HepG2 (cell line): Measurements from ENCODE around the gene THOC6. TPM values are rescaled to one million over a fixed set of nuclear protein-coding genes. Genes with fewer than 3 reads are reported as not detected.
A peak's percentile ranks its signal among the peaks of the same experiment; 100 is the strongest.

Source experiments
- ASH2L ChIP-seq: fragments of 300-600, 200-600 bp; sonication (generic); IDR thresholded peaks from 2 replicates; pipeline ENCODE4 v1.7.0; 2017; ENCODE audit warnings: low read depth, mild to moderate bottlenecking, moderate library complexity, mixed read lengths, low read length; ENCODE audit not compliant: insufficient read length
- ATF2 ChIP-seq: sonication (generic); formaldehyde crosslinking; IDR thresholded peaks from 2 replicates; pipeline ENCODE4 v1.4.0; 2020; ENCODE audit warnings: missing genetic modification reagents
- CEBPB ChIP-seq: IDR thresholded peaks from 2 replicates; pipeline ENCODE4 v1.6.1; 2011; ENCODE audit warnings: low read depth, low read length, improper control_type of control experiment, borderline replicate concordance
- CREB3 ChIP-seq: sonication (generic); formaldehyde crosslinking; IDR thresholded peaks from 2 replicates; pipeline ENCODE4 v1.5.0; 2020; ENCODE audit warnings: missing genetic modification reagents
- CREM ChIP-seq, 2 experiments: sonication (generic) in 1 of 2; formaldehyde crosslinking in 1 of 2; IDR thresholded peaks; 2 replicates each; pipeline versions ENCODE4 v1.4.0 to v1.6.1; 2016 to 2020; ENCODE audit warnings: antibody characterized with exemption in 1 of 2, mild to moderate bottlenecking in 1 of 2, missing genetic modification reagents in 1 of 2
- DNMT3B ChIP-seq: conservative IDR thresholded peaks from 2 replicates; pipeline ENCODE4 v1.6.1; 2016; ENCODE audit warnings: missing biosample characterization, control low read depth
- NCOA2 ChIP-seq: sonication (generic); formaldehyde crosslinking; IDR thresholded peaks from 2 replicates; pipeline ENCODE4 v1.8.0; 2022; ENCODE audit warnings: inconsistent platforms
- RFX3 ChIP-seq: IDR thresholded peaks from 2 replicates; pipeline ENCODE4 v1.6.1; 2016; ENCODE audit warnings: missing biosample characterization, missing genetic modification reagents
- SIN3A ChIP-seq: IDR thresholded peaks from 2 replicates; pipeline ENCODE4 v1.6.1; 2011; ENCODE audit warnings: low read depth, mild to moderate bottlenecking, control low read depth, low read length, borderline replicate concordance
- TARDBP ChIP-seq: sonication (generic); formaldehyde crosslinking; IDR thresholded peaks from 2 replicates; pipeline ENCODE4 v1.8.0; 2022; ENCODE audit warnings: mild to moderate bottlenecking, missing genetic modification reagents
- UBTF ChIP-seq: sonication (generic); formaldehyde crosslinking; IDR thresholded peaks from 2 replicates; pipeline ENCODE4 v1.4.0; 2020; ENCODE audit warnings: mild to moderate bottlenecking, missing genetic modification reagents
- ZFP41 ChIP-seq: sonication (generic); formaldehyde crosslinking; IDR thresholded peaks from 2 replicates; pipeline ENCODE4 v1.4.0; 2020; ENCODE audit warnings: mild to moderate bottlenecking, missing genetic modification reagents, borderline replicate concordance
- ZMYM4 ChIP-seq: sonication (generic); formaldehyde crosslinking; IDR thresholded peaks from 2 replicates; pipeline ENCODE4 v1.8.1; 2023; ENCODE audit warnings: mild to moderate bottlenecking, missing genetic modification reagents
- ZNF567 ChIP-seq: sonication (generic); formaldehyde crosslinking; IDR thresholded peaks from 2 replicates; pipeline ENCODE4 v1.8.1; 2023; ENCODE audit warnings: mild to moderate bottlenecking, missing genetic modification reagents, borderline replicate concordance
- ZNF768 ChIP-seq: sonication (generic); formaldehyde crosslinking; IDR thresholded peaks from 2 replicates; pipeline ENCODE4 v1.4.0; 2020; ENCODE audit warnings: missing genetic modification reagents
- polyA plus RNA-seq, 8 experiments: library from polyadenylated mRNA; depleted of rRNA in 3 of 8; stranded (reverse) in 7 of 8; unstranded in 1 of 8; fragments of >200 nt; fragmentation: Illumina TruSeq in 4 of 8; extraction: Trizol in 4 of 8; gene quantifications; 2 replicates each; pipeline versions ENCODE4 v1.2.1 to v1.2.3, GENCODE V29; 2011 to 2016; ENCODE audit warnings: low read depth in 4 of 8, missing spikeins in 1 of 8, mixed read lengths in 1 of 8; ENCODE audit not compliant: insufficient read depth in 1 of 8
- total RNA-seq, 5 experiments: library from RNA; depleted of rRNA; stranded (reverse); fragments of >200 nt; fragmentation: Illumina TruSeq; extraction: Trizol; gene quantifications; 2 replicates each; pipeline ENCODE4 v1.2.3, GENCODE V29; 2016; ENCODE audit warnings: low read depth in 1 of 5
- TF ChIP-seq, protein P1 (sequence below): sonication (generic); formaldehyde crosslinking; IDR thresholded peaks from 2 replicates; pipeline ENCODE4 v1.5.1; 2020; ENCODE audit warnings: missing genetic modification reagents, mild to moderate bottlenecking, borderline replicate concordance
- TF ChIP-seq, protein P2 (sequence below): sonication (generic); formaldehyde crosslinking; IDR thresholded peaks from 2 replicates; pipeline ENCODE4 v1.8.0; 2022; ENCODE audit warnings: mild to moderate bottlenecking, missing genetic modification reagents; ENCODE audit not compliant: insufficient replicate concordance
- TF ChIP-seq, protein P3 (sequence below): IDR thresholded peaks from 2 replicates; pipeline ENCODE4 v1.6.1; 2016; ENCODE audit warnings: missing genetic modification reagents, missing compliant biosample characterization
- TF ChIP-seq, protein P4 (sequence below): sonication (generic); formaldehyde crosslinking; IDR thresholded peaks from 2 replicates; pipeline ENCODE4 v1.4.0; 2020; ENCODE audit warnings: mild to moderate bottlenecking, missing genetic modification reagents

Gene THOC6
- total and polyA plus RNA-seq, 2 of the 13 experiments (the other 11 are each of a cell fraction or from before 2014, with no cell fraction given): 32.1 to 37.0 TPM

DNA sequence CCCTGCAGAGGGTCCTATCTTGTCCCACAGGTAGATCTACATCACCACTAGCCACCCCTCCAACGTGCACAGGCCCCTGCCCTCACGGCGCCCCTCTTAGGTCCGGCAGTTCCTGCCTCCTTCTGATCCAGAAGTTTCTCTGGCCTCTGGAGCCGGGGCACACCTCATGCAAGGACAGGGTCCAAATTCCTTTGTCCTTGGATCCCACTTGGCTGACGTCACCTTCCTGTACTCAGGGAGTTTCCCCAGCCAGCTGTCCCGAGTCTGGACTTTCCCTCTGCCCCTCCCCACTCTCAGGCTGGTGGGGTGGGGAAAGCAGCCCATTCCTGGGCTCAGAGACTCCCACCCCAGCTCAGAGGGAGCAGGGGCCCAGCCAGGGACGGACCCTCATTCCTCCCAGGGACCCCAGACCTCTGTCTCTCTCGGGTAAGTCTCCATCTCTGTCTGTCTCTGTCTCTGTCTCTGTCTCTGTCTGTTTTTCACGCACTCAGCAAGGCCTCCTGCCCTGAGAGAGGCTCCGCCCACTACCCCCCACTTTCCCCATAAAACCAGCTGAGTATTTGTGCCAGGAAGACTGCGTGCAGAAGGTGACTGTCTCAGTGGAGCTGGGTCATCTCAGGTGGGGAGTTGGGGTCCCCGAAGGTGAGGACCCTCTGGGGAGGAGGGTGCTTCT is 41.4 kb downstream of the THOC6 start, which contains the start of gene IL32 (continued):
- TF ChIP-seq UBTF (CRISPR knock-in tag) (0 out of 2 replicates have a peak, but pooled peaks have one; percentile 12), DNMT3B (CRISPR knock-in tag) (no peak), ZNF567 (CRISPR knock-in tag) (no peak; the same call in 1 of the 2 replicates), NCOA2 (CRISPR knock-in tag) (peak; percentile 59; the same call in 1 of the 2 replicates), CREB3 (CRISPR knock-in tag) (no peak), CREM (IDR thresholded peaks at IDR 0.05) (peak; percentile 81), CREM (CRISPR knock-in tag; IDR thresholded peaks at IDR 0.05) (no peak), ZMYM4 (CRISPR knock-in tag) (peak; percentile 16; the same call in 1 of the 2 replicates), ZNF768 (CRISPR knock-in tag) (peak; percentile 59; the same call in 1 of the 2 replicates), CEBPB (peak; percentile 23; the same call in 1 of the 2 replicates), RFX3 (no peak), ASH2L (peak; percentile 62), ZFP41 (no peak), TARDBP (CRISPR knock-in tag) (peak; percentile 78), ATF2 (CRISPR knock-in tag) (peak; percentile 100), SIN3A (peak; percentile 83)
- TF ChIP-seq, protein P1, sequence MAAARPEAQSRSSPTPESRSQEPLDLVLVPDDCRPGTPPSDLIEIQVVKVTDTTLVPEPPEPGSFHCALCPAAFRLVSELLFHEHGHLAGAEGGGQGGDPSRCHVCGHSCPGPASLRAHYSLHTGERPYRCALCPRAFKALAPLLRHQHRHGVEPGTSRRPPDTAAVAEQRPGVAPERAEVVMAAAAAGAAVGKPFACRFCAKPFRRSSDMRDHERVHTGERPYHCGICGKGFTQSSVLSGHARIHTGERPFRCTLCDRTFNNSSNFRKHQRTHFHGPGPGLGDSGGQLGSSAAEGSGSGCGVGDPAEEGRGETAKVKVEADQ (CRISPR knock-in tag): peak; percentile 85
- TF ChIP-seq, protein P2, sequence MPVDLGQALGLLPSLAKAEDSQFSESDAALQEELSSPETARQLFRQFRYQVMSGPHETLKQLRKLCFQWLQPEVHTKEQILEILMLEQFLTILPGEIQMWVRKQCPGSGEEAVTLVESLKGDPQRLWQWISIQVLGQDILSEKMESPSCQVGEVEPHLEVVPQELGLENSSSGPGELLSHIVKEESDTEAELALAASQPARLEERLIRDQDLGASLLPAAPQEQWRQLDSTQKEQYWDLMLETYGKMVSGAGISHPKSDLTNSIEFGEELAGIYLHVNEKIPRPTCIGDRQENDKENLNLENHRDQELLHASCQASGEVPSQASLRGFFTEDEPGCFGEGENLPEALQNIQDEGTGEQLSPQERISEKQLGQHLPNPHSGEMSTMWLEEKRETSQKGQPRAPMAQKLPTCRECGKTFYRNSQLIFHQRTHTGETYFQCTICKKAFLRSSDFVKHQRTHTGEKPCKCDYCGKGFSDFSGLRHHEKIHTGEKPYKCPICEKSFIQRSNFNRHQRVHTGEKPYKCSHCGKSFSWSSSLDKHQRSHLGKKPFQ (CRISPR knock-in tag): peak; percentile 84
- TF ChIP-seq, protein P3, sequence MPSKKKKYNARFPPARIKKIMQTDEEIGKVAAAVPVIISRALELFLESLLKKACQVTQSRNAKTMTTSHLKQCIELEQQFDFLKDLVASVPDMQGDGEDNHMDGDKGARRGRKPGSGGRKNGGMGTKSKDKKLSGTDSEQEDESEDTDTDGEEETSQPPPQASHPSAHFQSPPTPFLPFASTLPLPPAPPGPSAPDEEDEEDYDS: peak; percentile 93
- TF ChIP-seq, protein P4, sequence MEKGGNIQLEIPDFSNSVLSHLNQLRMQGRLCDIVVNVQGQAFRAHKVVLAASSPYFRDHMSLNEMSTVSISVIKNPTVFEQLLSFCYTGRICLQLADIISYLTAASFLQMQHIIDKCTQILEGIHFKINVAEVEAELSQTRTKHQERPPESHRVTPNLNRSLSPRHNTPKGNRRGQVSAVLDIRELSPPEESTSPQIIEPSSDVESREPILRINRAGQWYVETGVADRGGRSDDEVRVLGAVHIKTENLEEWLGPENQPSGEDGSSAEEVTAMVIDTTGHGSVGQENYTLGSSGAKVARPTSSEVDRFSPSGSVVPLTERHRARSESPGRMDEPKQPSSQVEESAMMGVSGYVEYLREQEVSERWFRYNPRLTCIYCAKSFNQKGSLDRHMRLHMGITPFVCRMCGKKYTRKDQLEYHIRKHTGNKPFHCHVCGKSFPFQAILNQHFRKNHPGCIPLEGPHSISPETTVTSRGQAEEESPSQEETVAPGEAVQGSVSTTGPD (CRISPR knock-in tag): no peak
